Heart left ventricle (tissue), 16 donors: ENCODE results near the gene SMIM32. TPM values are rescaled to one million over a fixed set of nuclear protein-coding genes. Genes with fewer than 3 reads are reported as not detected.

Experiments
- ATAC-seq, 4 donors: fragments of 200-7000 bp; cut with Tn5 transposase; one replicate each; pipeline ENCODE4 v1.9.1; 2020 to 2022; ENCODE audit warnings: moderate library complexity in 4 of 4, mild to moderate bottlenecking in 3 of 4, moderate number of reproducible peaks in 1 of 4
- DNase-seq, 5 donors: peaks; one replicate each; pipeline ENCODE4 v3.0.0-alpha.2; 2020
- H3K27ac ChIP-seq, 12 donors: fragments of 200-600 bp; sonication (generic) in 4 of 12; one replicate each; pipeline versions ENCODE4 v1.5.0 to v1.8.0; 2016 to 2022; ENCODE audit warnings: mild to moderate bottlenecking in 2 of 12
- H3K27me3 ChIP-seq, 9 donors: fragments of 200-600 bp; sonication (generic) in 2 of 9; one replicate each; pipeline versions ENCODE4 v1.5.1 to v1.8.0; 2016 to 2022; ENCODE audit warnings: mild to moderate bottlenecking in 3 of 9
- H3K36me3 ChIP-seq, 9 donors: fragments of 200-600 bp; sonication (generic) in 2 of 9; one replicate each; pipeline versions ENCODE4 v1.5.0 to v1.8.0; 2018 to 2022; ENCODE audit warnings: mild to moderate bottlenecking in 2 of 9
- H3K4me1 ChIP-seq, 12 donors: fragments of 200-600 bp; sonication (generic) in 4 of 12; one replicate each; pipeline versions ENCODE4 v1.5.0 to v1.8.0; 2016 to 2022; ENCODE audit warnings: mild to moderate bottlenecking in 3 of 12
- H3K4me3 ChIP-seq, 12 donors: fragments of 200-600 bp; sonication (generic) in 4 of 12; one replicate each; pipeline versions ENCODE4 v1.5.0 to v1.8.0; 2017 to 2022; ENCODE audit warnings: mild to moderate bottlenecking in 9 of 12, moderate library complexity in 4 of 12
- H3K9me3 ChIP-seq, 12 donors: fragments of 200-600 bp; sonication (generic) in 4 of 12; one replicate each; pipeline versions ENCODE4 v1.5.0 to v1.8.0; 2016 to 2022; ENCODE audit warnings: mild to moderate bottlenecking in 1 of 12
- CTCF ChIP-seq, 12 donors: fragments of 200-600 bp; sonication (generic) in 4 of 12; IDR thresholded peaks; one replicate each; pipeline versions ENCODE4 v1.5.0 to v1.8.0; 2018 to 2022; ENCODE audit warnings: antibody characterized with exemption in 12 of 12, mild to moderate bottlenecking in 5 of 12
- POLR2A ChIP-seq, 2 donors: fragments of 450-650 bp; IDR thresholded peaks; one replicate each; pipeline ENCODE4 v1.6.1; 2017; ENCODE audit warnings: antibody characterized with exemption in 2 of 2, mild to moderate bottlenecking in 2 of 2, moderate library complexity in 2 of 2
- WGBS, 4 donors: extraction: QIAGEN DNeasy Blood & Tissue Kit in 2 of 4; methylation state at CpG; one replicate each; pipeline versions ENCODE4 v1.1.5 to v1.1.7; 2013 to 2018; 5-methylcytosine and 5-hydroxymethylcytosine counted together
- intact Hi-C, 10 donors: fragments of 100-400 bp; cut with DNase I; formaldehyde crosslinking; loops; one replicate each; pipeline versions ENCODE4 v1.11.1 to v1.14.2; 2022
- polyA plus RNA-seq, 2 donors: library from polyadenylated mRNA; stranded (reverse); fragments of 200-250 nt; gene quantifications; one replicate each; pipeline ENCODE4 v1.2.3, GENCODE V29; 2013
- total RNA-seq, 9 donors: library from RNA; depleted of rRNA in 2 of 9; stranded (reverse); fragments of >200 nt in 2 of 9; fragmentation: NEBNext Ultra II Directional in 3 of 9; extraction: Animal tissue kit (Norgen Biotek cat#: 25700) in 3 of 9; gene quantifications; one replicate each; pipeline versions ENCODE4 v1.1.0 to v1.2.4, GENCODE V29; 2016 to 2023
- donor health status: ischemic (EF 13 %, LVEDD 7.1; RV severe dilation, severe dysfunction).
- donor health status: healthy with polysubstance abuse.
- donor health status: DM: no; HTN: yes; CAD: no.
- donor health status: DM: no; HTN: no; CAD: no.
- donor health status: ischemic (EF 25% LVEDD 6.9; RV normal size, moderate dysfunction).
- donor health status: ischemic (EF 25% LVEDD 5.7; RV mildly dilated, moderate dysfunction).
- donor health status: healthy.
- donor health status: DM: yes; HTN: yes; CAD: no.
- donor health status: ischemic (EF 35%, LVEDD 5.7; RV mildly dilated, moderate dysfunction).
- donor health status: nonischemic (EF 11% LVEDD 7.7; RV severe dilation, severe dysfunction).
- donor health status: DM: yes; HTN: yes; CAD: no.
- donor health status: PGD.
- donor health status: ischemic (EF 29% LVEDD 5.4; RV normal size, mild dysfunction).
- donor health status: nonischemic (EF 23%, LVEDD 6.1; RV moderate dilation, normal function).

SMIM32 gene
- total and polyA plus RNA-seq, 11 donors, result not detected

GRCh38 chr5:136228136-136228757 lies 35.3 kb upstream of the SMIM32 start:
- 27 to 36% (median 33%) methylated on average over 7 of the region's 7 CpGs for WGBS, 4 donors
- H3K36me3 ChIP-seq, result no peaks in the 10 kb centered on the region
- H3K9me3 ChIP-seq, result no peaks in the 10 kb centered on the region
- TF ChIP-seq POLR2A (IDR thresholded peaks at IDR 0.05) (no peak), CTCF (IDR thresholded peaks at IDR 0.05) (no peak)
- peaks cover 0 to 61% (median 11%) of the 10 kb centered on the region in 9 donors for H3K27me3 ChIP-seq
- no peaks in the 10 kb centered on the region for H3K4me1 ChIP-seq
- H3K4me3 ChIP-seq, result no peak overlapping the region
- DNase-seq, result no peak
- intact Hi-C loops, result no loop called here
- no peak for ATAC-seq
- H3K27ac ChIP-seq, result no peak overlapping the region

- TF ChIP-seq POLR2A (IDR thresholded peaks at IDR 0.05), result no peak
- TF ChIP-seq CTCF (IDR thresholded peaks at IDR 0.05), result no peak
- Histone ChIP-seq H3K36me3 (no peaks in the 10 kb centered on the region), H3K27ac (no peak overlapping the region), H3K4me1 (no peaks in the 10 kb centered on the region), H3K4me3 (no peak overlapping the region), H3K9me3 (peaks cover 0 to 5% (median 0%) of the 10 kb centered on the region in 12 donors), H3K27me3 (peaks cover 0 to 58% (median 11%) of the 10 kb centered on the region in 9 donors)
- intact Hi-C loops, result no loop called here
- 66 to 84% (median 82%) methylated on average over 2 of the region's 2 CpGs for WGBS, 4 donors
- no peak for ATAC-seq
- no peak for DNase-seq
Measured at GRCh38 chr5:136226401-136226800, 33.4 kb upstream of the SMIM32 start.

GRCh38 chr5:136225796-136226195 lies 32.8 kb upstream of the SMIM32 start:
- Histone ChIP-seq H3K4me3 (no peak overlapping the region), H3K27me3 (peaks cover 0 to 52% (median 11%) of the 10 kb centered on the region in 9 donors), H3K36me3 (no peaks in the 10 kb centered on the region), H3K4me1 (no peaks in the 10 kb centered on the region), H3K27ac (no peak overlapping the region), H3K9me3 (peaks cover 0 to 9% (median 0%) of the 10 kb centered on the region in 12 donors)
- TF ChIP-seq CTCF (IDR thresholded peaks at IDR 0.05), result no peak
- TF ChIP-seq POLR2A (IDR thresholded peaks at IDR 0.05), result no peak
- intact Hi-C loops, result no loop called here
- WGBS, 4 donors, result 45 to 56% (median 51%) methylated on average over 2 of the region's 2 CpGs
- ATAC-seq (no peak), DNase-seq (no peak)

GRCh38 chr5:136222580-136223235 lies 29.7 kb upstream of the SMIM32 start:
- Histone ChIP-seq H3K9me3 (peaks cover 0 to 23% (median 3%) of the 10 kb centered on the region in 12 donors), H3K4me1 (no peaks in the 10 kb centered on the region), H3K4me3 (no peak overlapping the region), H3K27ac (no peak overlapping the region), H3K36me3 (no peaks in the 10 kb centered on the region), H3K27me3 (peaks cover 0 to 38% (median 8%) of the 10 kb centered on the region in 9 donors)
- intact Hi-C loops, result no loop called here
- DNase-seq, result no peak
- WGBS, 4 donors, result 55 to 72% (median 68%) methylated on average over 4 of the region's 4 CpGs
- no peak for ATAC-seq
- TF ChIP-seq POLR2A (IDR thresholded peaks at IDR 0.05) (no peak), CTCF (IDR thresholded peaks at IDR 0.05) (no peak)
